Kidney (tissue), 14 donors: ENCODE measurements around the gene GIPC1. TPM values are rescaled to one million over a fixed set of nuclear protein-coding genes. Genes with fewer than 3 reads are reported as not detected.

Source experiments
- DNase-seq, 5 donors: peaks; one replicate each; pipeline ENCODE4 v3.0.0-alpha.2; 2013 to 2020
- FAIRE-seq: peaks from 2 replicates; lab custom pipeline; 2012; peaks lifted over from hg19 to GRCh38; lab: Jason Lieb, UNC
- H3K27ac ChIP-seq, 2 donors: one replicate each; pipeline ENCODE4 v1.7.0; 2013; ENCODE audit warnings: low read depth in 2 of 2, low read length in 2 of 2, inconsistent platforms in 1 of 2
- H3K27me3 ChIP-seq: one replicate; pipeline ENCODE4 v1.7.1; 2013; ENCODE audit warnings: low read length, inconsistent platforms; ENCODE audit not compliant: control insufficient read depth, insufficient read depth
- H3K36me3 ChIP-seq, 3 donors: one replicate each; pipeline versions ENCODE4 v1.7.0 to v1.7.1; 2013; ENCODE audit warnings: low read length in 3 of 3, control low read depth in 1 of 3, inconsistent platforms in 1 of 3; ENCODE audit not compliant: insufficient read depth in 3 of 3, control insufficient read depth in 2 of 3
- H3K4me1 ChIP-seq, 3 donors: one replicate each; pipeline versions ENCODE4 v1.7.0 to v1.7.1; 2013; ENCODE audit warnings: low read length in 3 of 3, inconsistent platforms in 1 of 3, low read depth in 1 of 3; ENCODE audit not compliant: control insufficient read depth in 2 of 3, insufficient read depth in 2 of 3
- H3K4me3 ChIP-seq, 3 donors: one replicate each; pipeline versions ENCODE4 v1.7.0 to v1.8.1; 2013; ENCODE audit warnings: low read length in 3 of 3, control low read depth in 1 of 3, inconsistent platforms in 1 of 3
- H3K9ac ChIP-seq, 3 donors: one replicate each; pipeline versions ENCODE4 v1.7.0 to v1.7.1; 2013; ENCODE audit warnings: low read length in 3 of 3, control low read depth in 1 of 3, inconsistent platforms in 1 of 3
- H3K9me3 ChIP-seq, 3 donors: one replicate each; pipeline versions ENCODE4 v1.7.0 to v1.7.1; 2013; ENCODE audit warnings: low read length in 3 of 3, control low read depth in 1 of 3, inconsistent platforms in 1 of 3; ENCODE audit not compliant: control insufficient read depth in 2 of 3, insufficient read depth in 1 of 3
- CTCF ChIP-seq: IDR thresholded peaks from 3 replicates; pipeline ENCODE4 v1.5.1; 2012; ENCODE audit warnings: mild to moderate bottlenecking, moderate library complexity, borderline replicate concordance; ENCODE audit not compliant: insufficient read depth; ENCODE audit errors: extremely low read depth
- intact Hi-C: fragments of 100-400 bp; cut with DNase I; formaldehyde crosslinking; loops from one replicate; pipeline ENCODE4 v1.11.1; 2022
- polyA plus RNA-seq: library from polyadenylated mRNA; stranded (reverse); fragments of 350-450 nt; fragmentation: Illumina TruSeq; extraction: RNeasy Lipid Tissue Mini Kit (QIAGEN cat#74804); gene quantifications from one replicate; pipeline ENCODE4 v1.2.3, GENCODE V29; 2014; ENCODE audit warnings: low read depth, low replicate concordance; ENCODE audit not compliant: insufficient read depth
- total RNA-seq: library from RNA; stranded (reverse); fragmentation: NEBNext Ultra II Directional; extraction: Animal tissue kit (Norgen Biotek cat#: 25700); gene quantifications from one replicate; pipeline ENCODE4 v1.2.1, GENCODE V29; 2021
- donor health status: control.
- donor health status: control.
- donor health status: control.
- donor health status: control.
- donor health status: control.
- donor health status: DM: yes; HTN: yes; CAD: no.
- donor health status: Normal renal cell carcinoma (clear cell type).

The GIPC1 gene
- total and polyA plus RNA-seq, 2 donors from 2014 or later, result 94.6 to 137 TPM

GRCh38 chr19:14502334-14503092 lies 6.6 kb upstream of the GIPC1 start:
- intact Hi-C loops, result no loop called here
- H3K36me3 ChIP-seq, result no peaks in the 10 kb centered on the region
- no peak overlapping the region for H3K27ac ChIP-seq
- H3K4me3 ChIP-seq, result no peak overlapping the region
- no peaks in the 10 kb centered on the region for H3K9me3 ChIP-seq
- no peak for FAIRE-seq
- H3K4me1 ChIP-seq, result peaks cover 0 to 1% (median 0%) of the 10 kb centered on the region in 3 donors
- no peaks in the 10 kb centered on the region for H3K27me3 ChIP-seq
- no peak for TF ChIP-seq CTCF
- no peak for DNase-seq
- no peak overlapping the region for H3K9ac ChIP-seq

- Histone ChIP-seq H3K9me3 (no peaks in the 10 kb centered on the region), H3K4me3 (no peak overlapping the region), H3K27ac (peak overlapping the region; percentile 61 to 87), H3K36me3 (no peaks in the 10 kb centered on the region), H3K9ac (peak overlapping the region in 1 of 3 donors; percentile 36), H3K27me3 (no peaks in the 10 kb centered on the region), H3K4me1 (peaks cover 2 to 17% (median 15%) of the 10 kb centered on the region in 3 donors)
- FAIRE-seq (no peak), DNase-seq (peak in 2 of 5 donors; percentile 43 to 45)
- intact Hi-C loops, result no loop called here
- TF ChIP-seq CTCF, result no peak
These were observed 1.4 kb upstream of the GIPC1 start for GRCh38 chr19:14497228-14497921.

DNA sequence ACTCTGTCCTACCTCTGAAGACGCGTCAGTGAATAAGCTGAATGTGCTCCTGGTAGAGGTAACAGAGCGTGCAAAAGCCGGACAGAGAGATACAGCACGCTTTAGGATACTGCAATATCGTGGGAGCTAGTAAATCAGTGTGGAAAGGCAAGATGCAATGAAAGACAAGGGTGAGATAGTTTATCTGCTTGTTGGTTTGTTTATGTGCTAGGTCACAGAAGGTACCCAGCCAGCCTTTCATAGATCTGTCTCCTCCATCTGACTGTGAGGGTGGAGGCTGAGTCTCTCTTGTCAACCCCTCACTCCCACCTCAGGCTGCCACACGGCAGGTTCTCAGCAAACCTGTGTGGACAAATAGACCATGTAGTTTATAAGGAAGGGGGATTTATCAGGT lies 904 bp upstream of the GIPC1 start:
- DNase-seq (peak in 2 of 5 donors; percentile 51 to 53), FAIRE-seq (no peak)
- TF ChIP-seq CTCF, result no peak
- intact Hi-C loops, result no loop called here
- Histone ChIP-seq H3K36me3 (no peaks in the 10 kb centered on the region), H3K4me1 (peaks cover 2 to 17% (median 15%) of the 10 kb centered on the region in 3 donors), H3K27ac (peak overlapping the region; percentile 61 to 87), H3K9me3 (no peaks in the 10 kb centered on the region), H3K9ac (peak overlapping the region in 1 of 3 donors; percentile 53), H3K4me3 (peak overlapping the region in 1 of 3 donors; percentile 61), H3K27me3 (no peaks in the 10 kb centered on the region)
